Thyroid gland (tissue), 4 donors: ENCODE results near the gene SRSF3.

Experiments used
- CTCF ChIP-seq, 6 experiments: fragments of 200-600 bp in 3 of 6; fragments of 450-650 bp in 3 of 6; sonication (generic) in 3 of 6; IDR thresholded peaks; one replicate each; pipeline ENCODE4 v1.5.1; 2016 to 2019; ENCODE audit warnings: antibody characterized with exemption in 6 of 6, mild to moderate bottlenecking in 2 of 6, inconsistent platforms in 1 of 6, moderate library complexity in 1 of 6
- POLR2A ChIP-seq, 2 donors: fragments of 450-650 bp; IDR thresholded peaks; one replicate each; pipeline ENCODE4 v1.6.1; 2017; ENCODE audit warnings: antibody characterized with exemption in 2 of 2, mild to moderate bottlenecking in 2 of 2, moderate library complexity in 1 of 2

GRCh38 chr6:36560822-36561221 lies 33.3 kb upstream of the SRSF3 start:
- no peak for TF ChIP-seq CTCF (IDR thresholded peaks at IDR 0.05)
- no peak for TF ChIP-seq POLR2A (IDR thresholded peaks at IDR 0.05)
